ENCODE results near the gene APOBEC3H.

- TF ChIP-seq, protein P1, sequence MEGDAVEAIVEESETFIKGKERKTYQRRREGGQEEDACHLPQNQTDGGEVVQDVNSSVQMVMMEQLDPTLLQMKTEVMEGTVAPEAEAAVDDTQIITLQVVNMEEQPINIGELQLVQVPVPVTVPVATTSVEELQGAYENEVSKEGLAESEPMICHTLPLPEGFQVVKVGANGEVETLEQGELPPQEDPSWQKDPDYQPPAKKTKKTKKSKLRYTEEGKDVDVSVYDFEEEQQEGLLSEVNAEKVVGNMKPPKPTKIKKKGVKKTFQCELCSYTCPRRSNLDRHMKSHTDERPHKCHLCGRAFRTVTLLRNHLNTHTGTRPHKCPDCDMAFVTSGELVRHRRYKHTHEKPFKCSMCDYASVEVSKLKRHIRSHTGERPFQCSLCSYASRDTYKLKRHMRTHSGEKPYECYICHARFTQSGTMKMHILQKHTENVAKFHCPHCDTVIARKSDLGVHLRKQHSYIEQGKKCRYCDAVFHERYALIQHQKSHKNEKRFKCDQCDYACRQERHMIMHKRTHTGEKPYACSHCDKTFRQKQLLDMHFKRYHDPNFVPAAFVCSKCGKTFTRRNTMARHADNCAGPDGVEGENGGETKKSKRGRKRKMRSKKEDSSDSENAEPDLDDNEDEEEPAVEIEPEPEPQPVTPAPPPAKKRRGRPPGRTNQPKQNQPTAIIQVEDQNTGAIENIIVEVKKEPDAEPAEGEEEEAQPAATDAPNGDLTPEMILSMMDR (IDR thresholded peaks at IDR 0.05 in 2 of 3, conservative IDR thresholded peaks at IDR 0.05 in 1 of 3; ENCODE audit: borderline replicate concordance in 1 of 3, insufficient read depth in 1 of 3, low read depth in 2 of 3, low read length in 2 of 3), result no peak
- no peak for TF ChIP-seq ELF1 (IDR thresholded peaks at IDR 0.05; ENCODE audit: borderline replicate concordance, low read depth)
- no peak for TF ChIP-seq EZH2 (IDR thresholded peaks at IDR 0.05)
- TF ChIP-seq YY1 (IDR thresholded peaks at IDR 0.05; ENCODE audit: extremely low read depth, insufficient replicate concordance, low read depth, low read length), result no peak
- TF ChIP-seq POLR2AphosphoS5 (IDR thresholded peaks at IDR 0.05; ENCODE audit: low read depth, low read length), result no peak
These were observed 53.1 kb downstream of the APOBEC3H start for GRCh38 chr22:39149915-39150847.

Measured in HCT116 (cell line).